Stimulated activated CD4-positive, alpha-beta T cell treated with anti-CD3 and anti-CD28 coated beads, Interleukin-1b, Interleukin-23, amount 100 ng/mL, for 1 hour (primary cell): ENCODE data around the gene SGCD.
"Not testable (repeated sequence)": the region's sequence is repeated elsewhere in the genome, so short reads cannot be mapped to it uniquely, and the experiment has no call there.

Experiments used
- DNase-seq, 2 donors: peaks; one replicate each; pipeline ENCODE4 v3.0.0-alpha.2; 2020; ENCODE audit warnings: low read depth in 2 of 2

The SGCD gene

DNA sequence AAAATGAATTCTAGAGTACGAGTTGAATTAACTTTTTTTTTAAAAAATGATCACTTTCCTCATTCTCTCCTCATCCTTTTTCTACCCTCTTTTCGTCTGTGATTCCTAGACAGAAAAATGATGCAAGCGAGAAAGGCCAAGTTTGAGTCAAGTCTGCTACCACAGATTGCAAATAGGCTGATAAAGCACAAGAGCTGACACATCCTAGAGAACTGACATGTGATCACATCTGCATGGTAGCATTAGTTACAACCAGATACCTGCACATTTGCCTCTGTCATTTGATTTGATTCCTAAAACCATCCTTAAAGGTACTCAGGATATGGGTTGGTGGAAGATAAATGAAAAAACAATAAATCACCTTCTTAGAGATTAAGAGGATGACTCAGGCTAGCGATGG lies 297.7 kb downstream of the SGCD start:
- no peak for DNase-seq

DNA sequence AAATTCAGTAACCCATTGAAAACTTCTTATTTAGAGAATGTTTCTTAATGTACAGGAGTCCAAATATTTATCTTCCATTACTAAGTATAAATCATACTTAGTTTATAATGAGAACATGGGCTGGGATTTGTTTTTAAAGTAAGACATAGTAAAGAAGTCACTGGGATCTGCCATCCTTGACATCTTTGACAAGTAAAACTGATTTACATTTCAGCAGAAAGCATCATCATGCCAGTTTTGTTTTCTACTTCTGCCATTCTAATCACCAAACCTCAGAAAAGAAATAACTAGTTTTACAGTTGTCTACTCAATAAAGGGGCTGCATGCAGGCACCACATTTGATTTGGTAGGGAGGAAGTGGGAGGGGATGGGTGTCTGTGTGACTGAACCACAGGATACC lies 301.5 kb downstream of the SGCD start:
- DNase-seq: no peak

DNA sequence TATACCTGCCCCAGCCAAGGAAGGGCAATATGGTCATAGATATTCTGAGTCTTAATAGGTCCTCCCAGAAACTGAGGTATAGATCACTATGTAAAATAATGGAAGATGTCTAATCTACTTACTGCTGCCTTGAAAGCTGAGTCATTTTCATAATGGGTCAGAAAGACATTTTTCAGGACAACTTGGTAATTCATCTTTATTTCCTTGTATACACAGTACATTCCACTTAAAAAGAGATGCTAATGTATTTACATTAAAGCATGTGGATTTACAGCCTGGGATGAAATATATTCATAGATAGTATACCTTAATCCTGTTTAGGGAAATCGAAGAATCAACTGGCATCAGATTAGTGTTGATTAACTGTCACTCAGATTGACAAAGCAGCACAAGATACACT lies 304.0 kb downstream of the SGCD start:
- DNase-seq: no peak

DNA sequence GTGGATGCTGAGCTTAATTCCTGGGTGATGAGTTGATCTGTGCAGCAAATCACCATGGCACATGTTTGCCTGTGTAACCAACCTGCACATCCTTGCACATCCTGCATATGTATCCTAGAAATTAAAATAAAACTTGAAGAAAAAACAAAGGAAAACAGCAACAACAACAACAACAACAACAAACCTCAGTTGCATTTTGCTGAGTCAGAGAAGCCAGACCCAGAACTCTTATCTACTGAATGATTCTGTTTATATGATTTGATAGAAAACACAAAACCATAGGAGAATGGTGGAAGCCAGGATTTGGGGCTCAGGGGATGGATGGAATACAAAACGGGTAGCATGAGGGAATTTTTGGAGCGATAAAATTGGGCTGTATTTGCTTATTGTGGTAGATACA lies 307.3 kb downstream of the SGCD start:
- no peak for DNase-seq

DNA sequence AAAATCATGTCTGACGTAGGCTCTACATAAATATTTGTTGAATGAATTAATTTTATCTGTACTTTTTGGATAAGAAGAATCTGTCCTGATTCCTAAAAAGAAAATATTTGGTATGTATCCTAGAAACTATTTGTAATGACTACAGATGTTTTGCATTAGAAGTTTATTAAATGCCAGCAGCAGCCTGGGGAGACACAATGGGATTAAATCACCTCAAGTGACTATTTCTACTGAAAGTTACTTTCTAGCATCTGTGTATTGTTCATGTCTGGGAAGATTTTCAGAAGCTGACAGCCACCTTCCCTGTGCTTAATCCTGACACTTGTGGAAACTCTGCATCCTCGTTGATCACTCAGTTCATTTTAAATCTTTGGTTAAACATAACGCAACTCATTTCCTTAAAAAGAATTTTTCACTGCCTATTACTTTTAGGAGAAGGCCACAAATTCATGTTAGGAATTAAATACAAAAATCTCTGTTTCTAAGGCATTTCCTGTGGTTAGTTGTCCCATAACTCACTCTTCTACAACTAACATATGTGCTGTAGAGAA lies 313.8 kb downstream of the SGCD start:
- DNase-seq: no peak

DNA sequence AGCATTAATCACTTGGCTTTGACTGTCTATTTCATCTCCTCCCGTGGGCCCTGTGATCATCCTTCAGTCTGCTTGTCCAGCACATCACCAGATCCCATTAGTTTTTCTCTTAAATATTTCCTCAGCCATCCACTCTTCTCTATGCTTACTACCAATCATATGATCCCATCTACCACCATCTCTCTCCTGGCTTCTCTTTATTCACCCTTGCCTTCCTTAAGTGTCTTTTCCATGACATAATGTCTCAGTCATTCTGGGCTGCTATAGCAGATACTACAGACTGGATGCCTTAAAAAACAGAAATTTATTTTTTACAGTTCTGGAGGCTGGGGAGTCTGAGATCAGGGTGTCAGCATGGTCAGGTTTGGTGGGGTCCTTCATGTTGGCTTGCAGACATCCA lies 314.7 kb downstream of the SGCD start:
- no peak for DNase-seq

DNA sequence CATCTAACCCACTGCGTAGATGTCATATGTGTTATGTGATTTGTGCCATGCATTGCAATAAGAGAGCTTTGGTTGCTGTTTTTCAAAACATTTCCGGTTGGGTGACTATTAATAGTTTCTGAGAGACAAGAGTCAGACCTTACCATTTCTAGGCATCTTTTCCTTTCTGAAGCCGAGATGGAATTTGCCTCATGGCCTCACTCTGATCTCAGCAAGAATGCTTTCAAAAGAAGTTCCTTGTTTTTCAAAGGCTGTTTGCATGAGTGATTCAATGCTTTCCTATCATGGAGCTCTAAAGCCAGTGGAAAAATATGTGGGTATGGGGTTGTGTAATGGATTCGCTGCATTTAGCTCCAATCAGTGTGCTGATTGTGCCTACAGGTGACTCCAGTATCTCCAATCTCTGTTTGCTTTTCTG lies 320.1 kb downstream of the SGCD start:
- no peak for DNase-seq

DNA sequence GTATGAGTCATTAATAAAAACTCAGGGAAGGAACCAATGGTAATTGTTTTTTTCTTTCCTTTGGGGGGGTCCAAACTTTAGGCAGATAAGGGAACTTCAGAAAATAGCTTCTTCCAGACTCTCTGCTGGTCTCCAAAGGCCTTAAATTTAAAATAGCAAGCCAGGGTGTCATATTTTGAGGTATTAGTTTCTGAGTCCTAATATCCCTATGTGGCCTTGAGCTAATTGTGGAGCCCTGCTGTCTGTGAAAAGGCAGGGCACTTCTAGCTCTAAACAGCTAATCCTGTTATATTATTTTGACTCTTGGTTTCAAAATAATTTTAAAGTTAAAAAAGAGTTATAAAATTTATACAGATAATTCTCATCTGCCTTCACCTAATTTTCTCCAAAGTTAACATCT lies 327.5 kb downstream of the SGCD start:
- DNase-seq: no peak

DNA sequence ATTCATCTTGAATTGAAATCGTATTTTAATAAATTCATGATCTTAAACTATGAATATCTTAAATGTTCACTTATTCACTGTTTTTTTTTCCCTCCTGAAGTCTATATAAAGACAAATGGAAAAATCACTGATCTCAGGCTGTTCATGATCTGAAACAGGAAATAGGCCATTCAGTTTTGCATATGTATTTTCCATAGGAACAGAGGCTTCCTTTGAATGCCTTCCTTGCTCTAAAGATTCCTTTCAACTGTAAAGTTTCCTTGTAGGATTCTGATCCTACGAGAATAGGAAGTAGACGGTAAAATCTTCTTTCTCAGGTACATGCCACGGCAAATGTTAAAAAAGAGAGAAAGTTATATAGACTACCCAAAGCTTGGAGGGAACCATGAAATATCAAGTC lies 328.8 kb downstream of the SGCD start:
- DNase-seq: no peak

DNA sequence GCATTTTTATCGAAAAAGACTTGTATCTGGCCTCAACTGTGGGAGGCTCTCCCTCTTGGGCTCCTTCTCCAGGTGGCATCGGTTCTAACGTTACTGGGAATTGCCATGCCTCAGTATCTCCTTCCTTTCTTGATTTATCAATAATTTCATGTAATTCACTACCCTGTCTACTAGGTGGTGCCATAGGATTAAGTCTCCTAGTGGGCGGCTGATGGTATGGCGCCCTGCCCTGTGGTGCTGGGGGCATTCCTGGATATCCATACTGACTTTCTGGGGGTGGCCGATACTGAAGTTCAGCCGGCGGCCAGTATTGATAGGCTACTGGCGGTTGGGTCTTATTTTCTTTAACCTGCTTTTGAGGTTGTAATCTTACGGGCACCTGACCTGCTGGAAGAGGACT lies 337.9 kb downstream of the SGCD start:
- DNase-seq: not testable (repeated sequence)

DNA sequence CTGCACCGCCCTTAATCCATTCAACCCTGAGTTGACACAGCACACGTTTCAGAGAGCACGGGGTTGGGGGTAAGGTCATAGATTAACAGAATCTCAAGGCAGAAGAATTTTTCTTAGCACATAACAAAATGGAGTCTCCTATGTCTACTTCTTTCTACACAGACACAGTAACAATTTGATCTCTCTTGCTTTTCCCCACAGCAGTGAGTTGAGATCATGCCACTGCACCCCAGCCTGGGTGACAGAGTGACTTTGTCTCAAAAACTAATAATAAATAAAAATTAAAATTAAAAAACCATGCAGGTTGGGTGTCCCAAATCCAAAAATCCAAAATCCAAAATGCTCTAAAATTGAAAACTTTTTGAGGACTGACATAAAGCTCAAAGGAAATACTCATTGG lies 339.7 kb downstream of the SGCD start:
- DNase-seq: not testable (repeated sequence)

DNA sequence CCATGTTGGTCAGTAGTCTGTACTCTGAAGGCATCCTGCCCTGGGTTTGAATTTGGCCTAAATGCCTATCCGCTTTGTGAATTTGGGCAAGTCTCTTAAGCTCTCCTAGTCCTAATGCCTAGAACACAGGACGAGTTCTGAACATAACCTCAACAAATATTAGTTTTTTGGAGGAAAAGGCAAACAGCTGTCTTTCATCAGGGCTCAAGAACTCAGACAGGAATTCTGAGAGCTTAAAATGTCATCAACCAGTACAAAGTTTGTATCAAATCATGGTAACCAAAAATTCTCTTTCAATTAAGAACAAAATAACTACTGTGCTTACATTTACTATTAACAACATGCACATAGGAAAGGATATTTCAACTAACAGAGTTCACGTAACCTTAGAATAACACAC lies 340.7 kb downstream of the SGCD start:
- DNase-seq: no peak

DNA sequence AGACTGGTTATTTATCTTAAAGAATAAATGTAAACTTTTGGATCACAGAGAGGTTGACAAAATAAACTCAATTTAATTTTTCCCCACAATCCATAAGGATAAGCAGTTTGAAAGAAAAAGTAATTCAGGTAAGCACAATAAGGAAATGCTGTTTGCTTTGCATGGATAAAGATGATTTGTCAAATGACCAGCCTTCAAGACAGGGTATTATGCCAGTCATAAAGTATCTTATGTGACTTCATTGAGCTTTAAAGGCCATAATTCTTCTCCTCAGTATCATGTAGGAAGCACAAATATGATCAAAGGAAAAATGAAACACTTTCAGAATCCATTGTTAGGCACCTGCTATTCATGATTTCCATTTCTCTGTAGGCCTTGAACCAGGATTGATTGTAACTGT lies 342.5 kb downstream of the SGCD start:
- no peak for DNase-seq

DNA sequence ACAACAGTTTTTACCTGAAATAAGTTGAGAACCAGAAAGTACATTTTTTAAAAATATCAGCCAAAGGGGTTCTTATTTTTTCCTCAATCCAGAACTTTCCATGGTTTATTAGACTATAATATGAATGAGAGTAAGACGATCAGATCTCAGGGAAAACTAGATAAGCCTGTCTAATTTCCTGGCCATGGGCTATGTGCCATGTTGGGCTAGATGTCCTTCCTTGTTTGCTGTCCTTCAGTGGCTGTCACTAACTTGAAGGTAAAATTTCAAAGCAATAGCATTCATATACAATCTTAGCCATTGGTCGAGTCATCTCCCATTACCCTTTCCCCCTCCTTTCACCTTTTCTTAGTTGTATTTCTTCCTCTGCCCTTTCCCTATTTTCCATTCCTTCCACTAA lies 343.7 kb downstream of the SGCD start:
- no peak for DNase-seq

DNA sequence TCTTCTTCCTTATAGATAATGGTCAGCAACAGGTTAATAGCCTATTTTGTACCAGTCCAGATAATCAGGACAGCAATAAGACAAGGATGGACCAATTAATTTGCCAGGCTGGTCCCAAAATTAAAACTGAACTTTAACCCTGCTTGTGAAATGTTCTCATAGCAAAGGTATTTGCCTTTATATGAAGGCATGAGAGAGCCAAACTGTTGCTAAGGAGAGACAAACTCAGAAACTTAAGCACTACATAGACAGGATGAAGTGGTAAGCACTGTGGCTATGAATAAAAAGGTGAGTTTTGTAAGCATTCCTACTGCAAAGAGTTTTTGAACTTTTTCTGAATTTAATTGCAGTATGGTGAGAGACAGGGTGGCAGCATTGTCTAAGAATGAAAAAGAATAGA lies 348.4 kb downstream of the SGCD start:
- no peak for DNase-seq

DNA sequence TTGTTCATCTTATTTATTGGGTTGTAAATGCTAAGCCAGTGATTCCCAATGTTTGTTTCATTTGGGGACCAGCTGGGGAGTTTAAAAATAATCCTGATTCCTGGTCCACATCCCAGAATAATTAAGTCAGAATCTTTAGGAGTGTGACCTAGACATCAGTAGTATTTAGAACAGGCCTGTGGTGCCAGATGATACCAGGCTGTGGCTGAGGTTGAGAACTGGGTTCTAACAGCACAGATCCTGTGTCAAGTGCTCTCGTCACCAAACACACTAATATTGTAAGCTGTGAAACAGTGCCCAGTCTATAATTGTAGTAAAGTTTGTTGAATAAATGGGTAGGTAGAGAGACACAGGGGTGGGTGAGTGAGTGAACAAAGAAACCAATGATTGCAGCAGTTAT lies 351.0 kb downstream of the SGCD start:
- DNase-seq: no peak

DNA sequence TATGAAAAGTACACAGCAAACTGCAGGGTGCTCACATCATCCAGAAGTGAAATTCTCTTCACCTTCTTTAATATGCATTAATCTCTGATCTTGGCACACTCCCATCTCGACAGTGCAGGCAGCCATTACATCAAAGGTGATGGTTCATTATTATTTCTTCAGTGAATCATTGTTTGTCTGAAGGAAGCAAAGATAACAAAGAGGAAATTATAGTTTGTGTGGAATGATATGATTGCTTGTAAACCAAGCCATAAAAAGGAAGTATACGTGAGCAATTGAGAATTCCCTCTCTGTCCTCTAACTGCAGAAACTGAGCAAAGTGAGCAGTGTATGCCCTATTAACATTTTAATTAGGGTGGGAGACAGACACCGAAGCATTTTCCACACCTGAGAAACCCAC lies 351.5 kb downstream of the SGCD start:
- no peak for DNase-seq

DNA sequence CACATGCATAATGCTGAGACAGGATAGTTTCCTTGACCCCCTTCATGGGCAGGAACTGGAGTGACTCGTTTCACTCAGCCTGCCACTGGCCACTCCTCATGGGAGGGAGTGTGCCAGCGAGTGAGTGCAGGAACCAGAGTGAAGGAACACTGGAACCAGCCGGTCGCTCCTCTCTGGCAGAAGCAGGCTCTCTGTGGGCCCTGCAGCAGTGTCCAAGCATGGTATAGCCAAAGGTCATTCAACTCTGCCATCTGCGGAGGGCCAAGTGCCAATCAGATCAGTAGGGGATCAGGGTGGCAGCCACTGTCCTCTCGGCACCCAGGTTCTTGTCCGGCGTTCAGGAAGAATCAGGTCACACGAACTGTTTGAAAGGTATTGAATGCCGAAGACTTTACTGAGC lies 353.9 kb downstream of the SGCD start:
- DNase-seq: no peak

DNA sequence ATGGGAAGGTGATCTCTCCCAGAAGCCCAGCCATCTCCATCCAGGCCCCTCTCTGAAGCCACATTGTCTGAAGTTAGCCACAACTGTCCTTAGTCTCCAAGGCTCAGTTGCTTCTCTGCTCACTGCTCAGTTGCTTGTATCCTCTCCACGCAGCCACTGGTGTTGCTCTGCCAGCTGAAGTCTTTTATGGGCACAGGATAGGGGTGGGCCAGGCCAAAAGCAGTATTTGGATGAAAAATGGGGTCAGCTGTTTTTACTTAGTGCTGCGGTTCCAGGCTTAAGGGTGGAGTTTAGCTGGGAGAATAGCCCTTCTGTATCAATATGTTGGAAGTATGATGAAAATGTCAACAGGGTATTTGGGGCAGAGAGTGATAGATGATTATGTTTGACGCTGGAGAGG lies 354.3 kb downstream of the SGCD start:
- DNase-seq: no peak

DNA sequence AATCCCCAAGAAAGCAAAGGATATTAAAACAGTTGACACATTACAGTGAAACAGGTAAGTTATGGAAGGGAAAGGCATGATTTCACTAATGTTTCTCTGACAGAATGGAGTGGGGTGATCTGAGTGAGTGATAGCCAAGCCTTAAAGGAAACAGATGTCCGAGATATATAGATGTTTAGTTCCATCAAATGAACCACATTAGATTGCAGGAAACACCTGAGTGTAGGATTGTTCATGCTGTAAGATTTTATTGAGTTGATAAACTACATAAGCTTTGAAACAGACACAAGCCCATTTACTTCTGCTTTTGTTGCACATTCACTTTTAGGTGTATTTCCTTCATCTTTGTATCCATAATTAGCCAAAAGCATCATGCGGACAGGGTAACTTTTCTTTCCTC lies 356.0 kb downstream of the SGCD start:
- DNase-seq: no peak

DNA sequence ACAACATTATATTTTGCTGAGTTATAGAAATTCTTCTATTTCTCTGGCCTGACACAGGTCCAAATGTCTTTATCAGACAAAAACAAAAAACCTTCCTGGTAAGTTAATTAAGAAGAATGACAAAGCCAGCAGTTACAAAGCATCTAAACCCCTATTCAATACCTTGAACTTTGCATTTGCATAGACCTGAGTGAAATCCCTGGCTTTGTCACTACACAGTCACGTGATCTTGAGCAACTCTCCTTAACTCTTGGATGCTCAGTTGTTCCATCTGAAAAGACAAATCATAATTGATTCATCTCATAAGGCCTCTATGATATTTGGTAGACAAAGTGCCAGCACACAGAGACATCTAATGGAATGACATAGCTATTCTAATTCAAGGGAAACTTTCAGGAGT lies 356.5 kb downstream of the SGCD start:
- no peak for DNase-seq

DNA sequence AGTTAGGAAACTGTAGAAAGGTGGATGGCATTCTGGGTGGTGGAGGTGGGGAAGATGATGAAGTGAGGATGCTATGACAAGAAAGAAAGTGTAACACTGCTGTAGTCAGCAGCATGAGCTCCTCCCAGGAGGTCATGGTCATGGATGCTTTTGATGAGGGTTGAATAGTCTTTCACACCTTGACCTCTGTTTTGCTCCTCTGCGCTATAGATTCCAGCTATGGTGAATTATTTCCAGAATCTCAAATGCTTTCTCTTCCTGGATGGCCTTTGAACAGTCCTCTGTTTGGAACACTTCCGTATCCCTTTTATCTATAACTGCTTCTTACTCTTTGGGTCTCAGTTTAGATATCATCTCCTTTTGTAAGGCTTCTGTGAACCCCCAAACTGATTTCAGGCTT lies 357.3 kb downstream of the SGCD start:
- DNase-seq: no peak

DNA sequence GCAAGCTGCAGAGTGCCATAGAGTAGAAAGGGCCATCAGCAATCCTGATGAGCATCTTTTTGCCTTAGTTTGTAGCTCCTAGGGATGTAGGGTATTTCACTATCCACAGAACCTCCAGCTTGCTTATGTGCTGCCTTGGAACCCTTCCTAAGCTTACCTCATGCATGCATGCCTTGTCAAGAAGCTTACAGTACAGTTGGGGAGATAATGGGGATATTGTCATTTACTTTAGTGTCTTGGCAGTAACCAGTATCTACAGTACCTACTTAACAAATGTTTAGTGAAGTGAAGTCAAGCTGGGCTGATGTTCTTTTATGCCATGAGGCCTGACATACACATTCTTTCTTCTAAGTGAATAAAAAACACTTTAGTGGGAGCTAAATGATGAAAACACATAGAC lies 358.5 kb downstream of the SGCD start:
- no peak for DNase-seq

DNA sequence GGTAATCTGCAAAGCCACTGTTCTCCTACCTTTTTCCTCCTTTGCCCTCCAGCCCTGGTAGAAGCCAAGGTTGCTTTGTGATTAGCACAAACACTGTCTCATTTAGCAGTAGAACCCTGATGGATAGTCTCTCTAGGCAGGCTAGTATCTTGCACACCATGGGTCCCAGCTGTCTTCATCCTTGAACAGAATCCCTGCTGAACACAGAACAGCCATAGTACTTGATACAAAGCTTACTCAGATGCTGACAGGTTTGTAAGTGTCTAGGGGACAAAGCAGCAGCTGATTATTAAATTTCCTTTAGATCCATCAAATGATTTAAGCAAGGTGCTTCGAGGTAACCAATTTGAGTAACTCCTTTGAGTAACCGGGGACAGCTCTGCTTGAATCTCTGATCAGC lies 359.4 kb downstream of the SGCD start:
- DNase-seq: no peak

DNA sequence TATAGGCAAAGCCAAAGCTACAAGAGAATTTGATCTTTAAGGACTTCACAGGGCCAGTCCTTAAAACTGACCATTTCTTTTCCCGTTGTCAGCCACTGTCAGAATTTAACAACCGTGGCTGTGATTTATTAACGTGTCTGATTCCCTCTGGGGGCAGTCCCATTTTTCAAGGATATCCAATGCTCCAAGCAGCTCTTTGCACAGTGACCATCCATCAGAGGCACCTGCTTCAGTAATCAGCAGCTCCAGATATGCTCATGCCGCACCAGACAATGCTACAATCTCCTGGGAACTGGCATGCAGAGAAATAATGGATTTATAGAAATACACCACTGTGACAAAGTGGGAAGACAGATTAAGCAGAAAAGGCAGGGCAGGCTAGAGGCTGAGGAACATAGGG lies 359.8 kb downstream of the SGCD start:
- DNase-seq: no peak
